ENCODE measurements around the gene OR3A2.

GRCh38 chr17:3418222-3418621 lies 32.1 kb upstream of the OR3A2 start:
- TF ChIP-seq EZH2 (IDR thresholded peaks at IDR 0.05; ENCODE audit: low read length, missing control alignments) (no peak), CTCF (conservative IDR thresholded peaks at IDR 0.05 in 1 of 2, IDR thresholded peaks at IDR 0.05 in 1 of 2; ENCODE audit: low read depth in 1 of 2, low read length in 2 of 2) (no peak)

Data from fibroblast of lung (primary cell).